Measurements from ENCODE around the gene EPB41L1.

Gene EPB41L1

GRCh38 chr20:36155991-36156390 is 1.5 kb downstream of the EPB41L1 start:
- no peak for TF ChIP-seq CTCF (IDR thresholded peaks at IDR 0.05)
- H3K4me3 Mint-ChIP-seq = peak overlapping the region; percentile 61
- no peaks in the 10 kb centered on the region for H3K9me3 Mint-ChIP-seq
- no peaks in the 10 kb centered on the region for H3K36me3 Mint-ChIP-seq (ENCODE audit: low read depth)
- no peak for DNase-seq
- H3K27me3 Mint-ChIP-seq (ENCODE audit: low read depth, poor library complexity) = peaks cover 8% of the 10 kb centered on the region
- H3K4me1 Mint-ChIP-seq = peaks cover 40% of the 10 kb centered on the region
- H3K27ac Mint-ChIP-seq = no peak overlapping the region

GRCh38 chr20:36157610-36158009 is 3.1 kb downstream of the EPB41L1 start:
- no peak for TF ChIP-seq CTCF (IDR thresholded peaks at IDR 0.05)
- Mint-ChIP-seq H3K36me3 (ENCODE audit: low read depth) (no peaks in the 10 kb centered on the region), H3K27me3 (ENCODE audit: low read depth, poor library complexity) (peaks cover 8% of the 10 kb centered on the region), H3K4me3 (no peak overlapping the region), H3K9me3 (no peaks in the 10 kb centered on the region), H3K27ac (no peak overlapping the region), H3K4me1 (peaks cover 32% of the 10 kb centered on the region)
- DNase-seq = no peak

GRCh38 chr20:36158160-36158741 is 3.7 kb downstream of the EPB41L1 start:
- DNase-seq = no peak
- H3K36me3 Mint-ChIP-seq (ENCODE audit: low read depth) = no peaks in the 10 kb centered on the region
- H3K27ac Mint-ChIP-seq = peak overlapping the region; percentile 64
- H3K4me1 Mint-ChIP-seq = peaks cover 25% of the 10 kb centered on the region
- peaks cover 8% of the 10 kb centered on the region for H3K27me3 Mint-ChIP-seq (ENCODE audit: low read depth, poor library complexity)
- no peaks in the 10 kb centered on the region for H3K9me3 Mint-ChIP-seq
- H3K4me3 Mint-ChIP-seq = no peak overlapping the region
- TF ChIP-seq CTCF (IDR thresholded peaks at IDR 0.05) = no peak

GRCh38 chr20:36159833-36160232 is 5.3 kb downstream of the EPB41L1 start:
- no peak overlapping the region for H3K4me3 Mint-ChIP-seq
- H3K27me3 Mint-ChIP-seq (ENCODE audit: low read depth, poor library complexity) = peaks cover 8% of the 10 kb centered on the region
- DNase-seq = no peak
- no peak for TF ChIP-seq CTCF (IDR thresholded peaks at IDR 0.05)
- H3K36me3 Mint-ChIP-seq (ENCODE audit: low read depth) = no peaks in the 10 kb centered on the region
- no peak overlapping the region for H3K27ac Mint-ChIP-seq
- no peaks in the 10 kb centered on the region for H3K9me3 Mint-ChIP-seq
- H3K4me1 Mint-ChIP-seq = peaks cover 18% of the 10 kb centered on the region

- Mint-ChIP-seq H3K4me1 (peaks cover 5% of the 10 kb centered on the region), H3K4me3 (no peak overlapping the region), H3K27ac (no peak overlapping the region), H3K36me3 (ENCODE audit: low read depth) (no peaks in the 10 kb centered on the region), H3K27me3 (ENCODE audit: low read depth, poor library complexity) (peaks cover 8% of the 10 kb centered on the region), H3K9me3 (no peaks in the 10 kb centered on the region)
- DNase-seq = no peak
- TF ChIP-seq CTCF (IDR thresholded peaks at IDR 0.05) = no peak
Observed at GRCh38 chr20:36162272-36162966, 7.9 kb downstream of the EPB41L1 start.

Data from nephron progenitor cell (in vitro differentiated cells).